Ishikawa (cell line): ENCODE measurements around the gene EMX1.

Experiments
- CEBPB ChIP-seq: IDR thresholded peaks from 2 replicates; pipeline ENCODE4 v1.6.1; 2012
- CREB1 ChIP-seq: IDR thresholded peaks from 2 replicates; pipeline ENCODE4 v1.6.1; 2012; ENCODE audit warnings: low read depth
- EGR1 ChIP-seq: IDR thresholded peaks from 2 replicates; pipeline ENCODE4 v1.6.1; 2012
- EP300 ChIP-seq: IDR thresholded peaks from 2 replicates; pipeline ENCODE4 v1.6.1; 2012; ENCODE audit warnings: borderline replicate concordance
- FOXM1 ChIP-seq: IDR thresholded peaks from 2 replicates; pipeline ENCODE4 v1.6.1; 2012; ENCODE audit warnings: low read depth, borderline replicate concordance
- MAX ChIP-seq: IDR thresholded peaks from 2 replicates; pipeline ENCODE4 v1.6.1; 2012
- NFIC ChIP-seq: IDR thresholded peaks from 2 replicates; pipeline ENCODE4 v1.6.1; 2012
- RAD21 ChIP-seq: IDR thresholded peaks from 2 replicates; pipeline ENCODE4 v1.6.1; 2012; ENCODE audit warnings: low read depth
- REST ChIP-seq: IDR thresholded peaks from 2 replicates; pipeline ENCODE4 v1.6.1; 2012; ENCODE audit warnings: low read depth, mild to moderate bottlenecking
- TAF1 ChIP-seq: IDR thresholded peaks from 2 replicates; pipeline ENCODE4 v1.6.1; 2012; ENCODE audit warnings: low read depth, mild to moderate bottlenecking
- TCF12 ChIP-seq: IDR thresholded peaks from 2 replicates; pipeline ENCODE4 v1.6.1; 2012; ENCODE audit warnings: low read depth
- TEAD4 ChIP-seq: IDR thresholded peaks from 2 replicates; pipeline ENCODE4 v1.6.1; 2012
- USF1 ChIP-seq: IDR thresholded peaks from 2 replicates; pipeline ENCODE4 v1.6.1; 2012
- YY1 ChIP-seq: IDR thresholded peaks from 2 replicates; pipeline ENCODE4 v1.6.1; 2012; ENCODE audit warnings: low read depth
- ZBTB7A ChIP-seq: IDR thresholded peaks from 2 replicates; pipeline ENCODE4 v1.6.1; 2012; ENCODE audit warnings: low read depth

Gene EMX1

GRCh38 chr2:72886505-72887031 is 30.8 kb upstream of the EMX1 start:
- TF ChIP-seq CEBPB (peak; percentile 94), MAX (no peak)

- TF ChIP-seq YY1 = peak; percentile 39; the same call in 1 of the 2 replicates
- peak; percentile 2; the same call in 1 of the 2 replicates for TF ChIP-seq NFIC
- 0 out of 2 replicates have a peak, but pooled peaks have one; percentile 4 for TF ChIP-seq REST
- peak; percentile 36 for TF ChIP-seq MAX
- TF ChIP-seq CREB1 = no peak
Observed at GRCh38 chr2:72887032-72887739, 30.1 kb upstream of the EMX1 start, which contains the start of gene SPR. SPR (plus strand) TSS chr2:72887408; CDS start chr2:72887433, 25 bp downstream.

- TF ChIP-seq RAD21 (peak; percentile 41; the same call in 1 of the 2 replicates), ZBTB7A (no peak)
Observed at GRCh38 chr2:72887740-72888437, 29.4 kb upstream of the EMX1 start.

GRCh38 chr2:72888438-72889202 is 28.7 kb upstream of the EMX1 start:
- TF ChIP-seq NFIC (no peak), TAF1 (no peak), TEAD4 (no peak), YY1 (no peak), CEBPB (no peak), FOXM1 (no peak), EP300 (no peak), TCF12 (no peak), MAX (no peak), RAD21 (no peak), REST (no peak), USF1 (no peak), EGR1 (no peak), ZBTB7A (no peak), CREB1 (no peak)

GRCh38 chr2:72889991-72890390 is 27.3 kb upstream of the EMX1 start:
- no peak for TF ChIP-seq FOXM1
- TF ChIP-seq EGR1 = no peak
- no peak for TF ChIP-seq NFIC
- no peak for TF ChIP-seq REST
- no peak for TF ChIP-seq USF1
- no peak for TF ChIP-seq TAF1
- no peak for TF ChIP-seq CREB1
- TF ChIP-seq TCF12 = no peak
- no peak for TF ChIP-seq CEBPB
- TF ChIP-seq EP300 = no peak
- no peak for TF ChIP-seq YY1
- TF ChIP-seq RAD21 = no peak
- no peak for TF ChIP-seq TEAD4
- TF ChIP-seq ZBTB7A = no peak
- TF ChIP-seq MAX = no peak
